Stimulated activated naive CD8-positive, alpha-beta T cell treated with anti-CD3 and anti-CD28 coated beads, Interleukin-15, Interleukin-2, amounts not matched to agents 100 U/mL and 50 U/mL, for 24 hours (primary cell): Measurements from ENCODE around the gene SH3TC1.

ENCODE experiments used
- ATAC-seq: fragments of 150-1000 bp; cut with Tn5 transposase; one replicate; pipeline ENCODE4 v1.10.0; 2021
- DNase-seq: peaks from one replicate; pipeline ENCODE4 v3.0.0; 2021

SH3TC1 gene

GRCh38 chr4:8276358-8277240 lies 77.5 kb downstream of the SH3TC1 start:
- ATAC-seq (no peak), DNase-seq (no peak)

GRCh38 chr4:8277356-8278008 lies 78.4 kb downstream of the SH3TC1 start:
- ATAC-seq = no peak
- no peak for DNase-seq

DNA sequence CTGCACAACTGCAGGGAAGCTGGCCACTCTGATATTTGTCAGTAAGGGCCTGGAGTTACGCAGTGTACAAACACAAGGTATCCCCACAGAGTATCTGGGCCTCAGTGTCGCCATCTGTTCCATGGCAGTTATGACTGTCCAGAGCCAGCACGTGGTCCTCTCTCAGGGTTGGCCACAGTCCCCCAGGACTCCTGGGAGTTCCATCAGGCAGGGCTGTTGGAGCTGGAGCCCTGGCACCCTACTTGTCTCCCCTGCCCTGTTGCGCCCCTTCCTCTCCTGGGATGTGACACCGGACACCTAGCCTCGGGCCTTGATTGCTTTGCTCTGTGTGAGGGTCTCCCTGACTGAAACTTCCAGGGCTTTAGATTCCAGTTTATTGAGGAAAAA lies 78.9 kb downstream of the SH3TC1 start:
- DNase-seq (no peak), ATAC-seq (no peak)

GRCh38 chr4:8278421-8279287 lies 79.6 kb downstream of the SH3TC1 start:
- DNase-seq = no peak
- ATAC-seq = no peak

DNA sequence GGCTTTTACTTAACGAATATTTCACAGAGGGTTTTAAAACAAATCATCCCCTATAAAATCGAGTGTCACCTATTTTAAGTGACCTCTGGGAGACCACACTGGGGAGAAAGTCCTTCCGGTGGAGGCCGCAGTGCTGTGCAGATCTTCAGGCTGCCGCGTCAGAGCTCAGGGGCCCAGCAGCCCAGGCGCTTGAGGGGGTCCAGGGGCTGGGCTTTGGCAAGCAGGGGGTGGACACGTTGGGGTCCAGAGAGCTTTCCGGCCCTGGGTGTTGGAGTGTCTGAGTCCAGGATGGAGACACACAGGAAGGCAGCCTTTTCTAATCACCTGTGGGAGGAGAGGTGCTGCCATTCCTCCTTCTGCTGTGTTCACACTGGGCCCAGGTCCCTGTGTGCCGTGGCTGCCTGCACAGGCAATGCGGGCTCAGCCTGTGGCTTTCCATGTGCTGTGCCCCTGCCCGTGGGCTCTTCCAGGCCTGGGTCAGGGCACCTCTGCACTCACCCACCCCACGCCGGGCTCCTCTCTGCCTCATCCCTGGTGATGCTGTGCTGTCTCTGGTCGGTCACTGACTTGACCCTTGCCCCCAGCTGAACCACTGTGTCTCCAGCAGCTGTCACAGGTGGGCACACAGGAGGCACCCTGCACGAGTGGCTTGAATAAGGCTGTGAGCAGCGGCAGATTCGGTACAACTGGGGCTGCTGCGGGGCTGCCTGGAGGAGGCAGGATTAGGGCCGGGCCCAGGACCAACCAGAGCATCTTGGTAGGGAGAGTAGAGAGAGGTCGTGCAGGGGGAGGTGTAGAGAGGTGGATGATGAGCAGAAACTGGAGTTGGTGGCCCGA lies 80.4 kb downstream of the SH3TC1 start:
- DNase-seq (no peak), ATAC-seq (no peak)

DNA sequence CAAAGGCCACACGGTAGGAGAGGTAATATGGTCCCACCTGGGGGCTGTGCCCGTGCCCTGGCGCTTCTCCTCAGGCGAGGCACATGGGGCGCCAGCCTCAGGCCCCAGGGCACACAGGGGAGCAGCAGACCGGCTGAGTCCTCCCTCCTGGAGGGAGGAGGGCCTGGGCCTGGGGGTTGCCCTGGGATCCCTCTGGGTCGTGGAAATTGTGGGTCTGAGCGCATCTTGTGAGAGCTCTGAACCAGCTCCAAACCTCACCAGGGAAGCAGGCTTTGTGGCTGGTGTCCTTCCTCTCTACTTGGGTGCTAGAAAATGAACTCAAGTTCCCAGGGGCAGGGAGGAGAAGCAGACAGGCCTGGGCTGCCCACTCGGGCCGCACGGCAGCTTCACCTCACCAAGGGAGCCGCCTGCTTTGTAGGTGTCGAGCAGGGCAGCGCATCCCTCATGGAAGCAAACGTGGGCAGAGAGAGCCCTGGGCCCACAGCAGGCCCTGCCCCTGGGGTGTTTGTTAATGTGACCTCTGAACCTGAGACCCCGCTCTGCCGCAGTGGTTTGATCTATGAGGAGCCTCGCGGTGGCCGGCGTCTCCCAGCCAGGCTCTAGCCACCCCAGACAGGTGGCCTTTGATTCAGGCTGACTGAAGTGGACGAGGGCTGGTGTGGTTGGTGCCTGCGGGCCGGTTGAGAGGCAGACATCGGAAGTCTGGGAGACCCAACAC lies 81.2 kb downstream of the SH3TC1 start:
- DNase-seq = no peak
- ATAC-seq = no peak

DNA sequence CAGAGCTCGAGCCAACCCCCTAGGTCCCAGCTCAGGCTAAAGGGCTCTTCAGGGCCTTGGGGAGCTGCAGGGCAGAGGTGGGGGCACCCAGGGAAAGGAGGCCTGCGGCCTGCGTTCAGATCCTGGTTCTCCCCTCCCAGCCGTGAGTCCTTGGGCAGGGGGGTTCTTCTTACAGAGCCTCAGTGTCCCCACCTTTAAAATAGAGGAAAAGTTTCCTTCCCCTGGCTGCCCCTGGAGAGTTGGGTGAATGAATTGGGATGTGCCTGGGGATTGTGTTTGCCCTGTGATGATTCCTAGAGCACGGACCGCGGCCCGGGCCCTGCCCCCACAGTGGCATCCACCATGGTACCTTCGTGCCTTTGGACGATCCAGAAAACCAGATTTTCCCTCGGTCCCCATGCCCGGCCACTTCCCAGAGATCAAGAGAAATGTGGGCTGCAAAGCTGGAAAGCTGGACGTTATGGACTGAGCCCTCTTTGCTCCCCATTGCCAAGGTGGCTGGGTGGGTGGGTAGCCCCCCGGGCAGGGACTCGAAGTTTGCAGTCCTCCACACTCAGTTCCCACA lies 81.9 kb downstream of the SH3TC1 start:
- DNase-seq = no peak
- ATAC-seq = no peak

GRCh38 chr4:8281519-8282133 lies 82.5 kb downstream of the SH3TC1 start:
- DNase-seq (no peak), ATAC-seq (no peak)

DNA sequence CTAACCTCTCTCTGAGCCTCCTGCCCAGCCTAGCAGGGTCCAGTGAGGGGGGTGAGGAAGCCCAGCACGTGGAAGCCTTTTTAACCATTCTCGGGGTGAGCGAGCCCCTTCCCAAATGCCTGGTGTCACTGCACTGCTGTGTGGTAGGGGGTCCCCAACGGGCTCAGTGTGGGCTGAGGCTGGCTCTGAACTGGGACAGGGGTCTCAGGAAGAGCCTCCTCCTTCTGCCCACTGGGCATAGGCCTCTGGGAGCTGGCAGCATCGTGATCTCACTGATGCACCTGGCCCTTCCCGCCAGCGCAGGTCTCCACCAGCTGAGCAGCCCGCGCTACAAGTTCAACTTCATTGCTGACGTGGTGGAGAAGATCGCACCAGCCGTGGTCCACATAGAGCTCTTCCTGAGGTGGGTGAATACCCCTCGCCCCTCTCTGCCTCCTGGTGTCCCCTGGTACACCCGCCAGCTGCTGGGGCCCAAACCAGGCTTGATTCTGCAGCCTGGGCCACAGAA lies 83.1 kb downstream of the SH3TC1 start:
- ATAC-seq = no peak
- DNase-seq = no peak

DNA sequence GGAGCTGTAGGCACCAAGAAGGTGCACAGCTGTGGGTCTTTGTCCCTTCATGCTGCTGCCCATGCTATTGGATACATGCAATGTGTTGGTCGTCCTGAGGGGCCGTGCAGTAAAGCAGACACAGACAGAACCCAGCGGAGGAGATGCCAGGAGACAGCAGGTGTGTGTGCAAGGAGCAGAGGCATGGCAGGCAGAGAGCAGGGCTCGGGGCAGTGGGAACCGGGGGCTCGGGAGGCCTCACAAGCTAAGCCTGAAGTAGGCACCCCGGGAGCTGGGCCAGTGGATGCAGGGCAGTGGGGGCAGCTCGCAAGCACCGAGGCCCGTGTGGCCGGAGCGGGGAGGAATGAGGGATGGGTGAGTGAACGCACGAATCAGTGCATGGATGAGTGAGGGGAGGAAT lies 83.7 kb downstream of the SH3TC1 start:
- DNase-seq = no peak
- no peak for ATAC-seq

DNA sequence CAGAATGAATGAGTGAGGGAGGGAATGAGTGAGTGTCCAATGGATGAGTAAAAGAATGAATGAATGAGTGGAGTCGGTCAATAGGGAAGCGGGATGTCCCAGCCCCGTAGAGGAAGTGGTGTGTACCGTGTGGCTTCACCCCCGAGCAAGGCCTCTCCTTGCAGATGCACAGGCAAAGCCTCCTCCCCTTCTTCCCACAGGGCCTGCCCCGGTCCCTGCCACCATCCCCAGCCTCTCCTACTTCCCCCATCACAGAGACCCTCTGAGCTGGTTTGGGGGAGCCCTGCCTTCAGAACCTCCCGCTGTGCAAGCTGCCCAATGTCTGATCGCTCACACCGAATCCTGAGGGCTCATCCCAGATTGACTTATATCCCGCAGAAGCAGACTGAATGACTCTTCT lies 84.1 kb downstream of the SH3TC1 start:
- ATAC-seq (no peak), DNase-seq (no peak)

DNA sequence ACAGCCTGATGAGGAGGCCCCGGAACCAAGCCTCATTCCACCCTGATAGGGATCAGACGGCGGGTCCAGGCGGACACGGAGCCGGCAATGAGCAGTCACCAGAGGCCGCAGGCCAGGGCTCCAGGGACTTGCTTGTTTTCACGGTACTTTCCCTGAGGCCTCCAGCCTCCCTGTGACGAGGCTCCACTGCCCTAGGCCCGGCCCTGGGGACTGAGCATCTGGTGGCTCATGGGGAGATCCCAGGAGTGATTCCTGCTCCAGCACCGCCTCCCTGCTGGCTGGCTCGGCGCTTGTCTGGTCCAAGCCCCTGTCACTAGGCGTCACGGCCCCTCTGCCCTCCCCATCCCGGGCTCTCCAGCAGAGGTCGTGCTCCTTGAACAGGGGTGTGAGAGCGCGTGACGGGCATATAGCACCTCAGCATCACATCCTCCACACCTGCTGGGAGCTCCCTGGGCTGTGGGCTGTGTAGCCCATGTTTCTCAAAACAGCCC lies 84.6 kb downstream of the SH3TC1 start:
- ATAC-seq (no peak), DNase-seq (no peak)

- DNase-seq = no peak
- ATAC-seq = no peak
Measured at GRCh38 chr4:8284391-8284790, 85.3 kb downstream of the SH3TC1 start.

GRCh38 chr4:8285143-8285975 lies 86.3 kb downstream of the SH3TC1 start:
- DNase-seq (no peak), ATAC-seq (no peak)

GRCh38 chr4:8285976-8286718 lies 87.1 kb downstream of the SH3TC1 start:
- DNase-seq (no peak), ATAC-seq (no peak)

GRCh38 chr4:8286719-8287342 lies 87.7 kb downstream of the SH3TC1 start:
- no peak for ATAC-seq
- no peak for DNase-seq

DNA sequence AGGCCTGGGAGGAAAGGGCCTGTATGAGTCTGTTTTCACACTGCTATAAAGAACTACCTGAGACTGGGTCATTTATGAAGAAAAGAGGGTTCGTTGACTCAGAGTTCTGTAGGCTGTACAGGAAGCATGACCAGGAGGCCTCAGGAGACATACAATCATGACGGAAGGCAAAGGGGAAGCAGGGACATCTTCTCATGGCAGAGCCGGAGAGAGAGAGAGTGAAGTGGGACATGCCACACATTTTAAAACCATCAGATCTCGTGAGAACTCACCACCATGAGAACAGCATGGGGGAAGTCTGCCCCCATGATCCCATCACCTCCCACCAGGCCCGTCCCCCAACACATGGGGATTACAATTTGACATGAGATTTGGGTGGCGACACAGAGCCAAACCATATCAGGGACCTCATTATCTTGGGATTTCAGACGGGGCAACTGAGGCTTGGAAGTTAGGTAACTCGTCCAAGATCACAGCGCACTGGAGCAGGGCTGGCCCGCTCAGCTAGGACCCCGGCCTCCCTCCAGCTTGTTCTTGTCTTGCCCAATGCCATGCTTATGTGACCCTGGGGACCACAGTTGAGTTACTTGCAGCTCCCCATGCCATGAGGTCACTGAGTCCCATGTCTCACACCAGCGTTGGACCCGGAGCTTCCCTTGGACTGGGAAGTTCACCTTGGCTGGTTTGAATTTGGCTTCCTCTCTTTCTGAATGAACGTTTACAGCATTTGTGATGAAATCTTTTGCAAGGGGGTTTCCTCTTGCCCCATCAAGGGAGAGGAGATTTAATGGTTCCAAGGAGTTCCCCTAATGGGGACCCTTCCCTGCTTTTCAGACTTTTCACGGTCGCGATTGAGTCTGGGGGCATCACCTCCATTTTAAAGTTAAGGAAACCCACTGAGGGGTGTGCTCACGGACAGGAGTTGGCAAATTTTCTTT lies 88.5 kb downstream of the SH3TC1 start:
- DNase-seq (no peak), ATAC-seq (no peak)
